ENCODE measurements around the gene GPR161. TPM values are rescaled to one million over a fixed set of nuclear protein-coding genes. Genes with fewer than 3 reads are reported as not detected.

Gene GPR161
- total RNA-seq, 2 experiments from 2014 or later, result not detected

DNA sequence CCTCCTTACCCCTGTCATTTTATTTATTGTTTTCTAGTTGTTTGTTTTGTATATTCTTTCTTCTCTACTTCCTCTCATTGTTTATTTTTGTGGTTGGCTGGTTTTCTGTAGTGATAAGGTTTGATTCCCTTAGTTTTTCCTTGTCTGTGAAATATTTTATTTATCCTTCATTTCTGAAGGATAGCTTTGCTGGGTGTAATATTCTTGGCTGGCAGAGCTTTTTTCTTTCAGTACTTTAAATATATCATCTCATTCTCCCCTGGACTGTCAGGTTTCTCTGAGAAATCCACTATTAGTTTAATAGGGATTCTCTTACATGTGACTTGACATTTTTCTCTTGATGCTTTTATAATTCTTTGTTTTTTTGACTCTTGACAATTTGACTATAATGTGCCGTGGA, 23.2 kb upstream of the GPR161 start:
- POLR2A ChIA-PET, result no interaction called here

DNA sequence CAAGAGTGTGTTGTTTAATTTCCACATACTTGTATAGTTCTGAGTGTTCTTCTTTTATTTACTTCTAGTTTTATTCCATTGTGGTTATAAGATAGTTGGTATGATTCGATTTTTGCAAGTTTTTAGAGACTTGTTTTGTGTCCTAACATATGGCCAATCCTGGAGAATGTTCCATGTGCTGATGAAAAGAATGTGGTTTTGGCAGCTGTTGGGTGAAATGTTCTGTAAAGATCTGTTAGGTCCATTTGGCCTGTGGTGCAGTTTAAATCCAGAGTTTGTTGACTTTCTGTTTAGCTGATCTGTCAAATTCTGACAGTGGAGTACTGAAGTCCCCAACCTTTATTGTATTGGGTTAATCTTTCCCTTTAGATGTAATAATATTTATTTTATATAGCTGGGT, 22.5 kb upstream of the GPR161 start:
- Histone ChIP-seq H3K27ac (ENCODE audit: low read depth in 1 of 2, low read length in 2 of 2) (no peak overlapping the region), H3K4me3 (ENCODE audit: low read length) (no peak overlapping the region), H3K27me3 (ENCODE audit: control insufficient read depth in 1 of 2, insufficient read depth in 2 of 2, low read length in 2 of 2) (peaks cover 0 to 4% of the 10 kb centered on the region in 2 experiments), H3K36me3 (ENCODE audit: insufficient read depth, low read length) (no peaks in the 10 kb centered on the region), H3K9me3 (ENCODE audit: control insufficient read depth in 1 of 2, insufficient read depth in 1 of 2, low read length in 2 of 2) (peaks cover 16 to 30% of the 10 kb centered on the region in 2 experiments), H3K4me1 (ENCODE audit: insufficient read depth, low read length) (no peaks in the 10 kb centered on the region)
- intact Hi-C loops (cut with DNase I, micrococcal nuclease), result no loop called here
- Mint-ChIP-seq H3K36me3 (ENCODE audit: low read depth) (peaks cover 11% of the 10 kb centered on the region), H3K4me3 (no peak overlapping the region), H3K27ac (no peak overlapping the region), H3K4me1 (ENCODE audit: low read depth) (no peaks in the 10 kb centered on the region), H3K27me3 (peaks cover 45% of the 10 kb centered on the region), H3K9me3 (peaks cover 24% of the 10 kb centered on the region)
- ATAC-seq (ENCODE audit: poor library complexity), result no peak
- ChIA-PET CTCF (no interaction called here), POLR2A (no interaction called here)
- DNase-seq, result no peak
- TF ChIP-seq, protein P1, sequence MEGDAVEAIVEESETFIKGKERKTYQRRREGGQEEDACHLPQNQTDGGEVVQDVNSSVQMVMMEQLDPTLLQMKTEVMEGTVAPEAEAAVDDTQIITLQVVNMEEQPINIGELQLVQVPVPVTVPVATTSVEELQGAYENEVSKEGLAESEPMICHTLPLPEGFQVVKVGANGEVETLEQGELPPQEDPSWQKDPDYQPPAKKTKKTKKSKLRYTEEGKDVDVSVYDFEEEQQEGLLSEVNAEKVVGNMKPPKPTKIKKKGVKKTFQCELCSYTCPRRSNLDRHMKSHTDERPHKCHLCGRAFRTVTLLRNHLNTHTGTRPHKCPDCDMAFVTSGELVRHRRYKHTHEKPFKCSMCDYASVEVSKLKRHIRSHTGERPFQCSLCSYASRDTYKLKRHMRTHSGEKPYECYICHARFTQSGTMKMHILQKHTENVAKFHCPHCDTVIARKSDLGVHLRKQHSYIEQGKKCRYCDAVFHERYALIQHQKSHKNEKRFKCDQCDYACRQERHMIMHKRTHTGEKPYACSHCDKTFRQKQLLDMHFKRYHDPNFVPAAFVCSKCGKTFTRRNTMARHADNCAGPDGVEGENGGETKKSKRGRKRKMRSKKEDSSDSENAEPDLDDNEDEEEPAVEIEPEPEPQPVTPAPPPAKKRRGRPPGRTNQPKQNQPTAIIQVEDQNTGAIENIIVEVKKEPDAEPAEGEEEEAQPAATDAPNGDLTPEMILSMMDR (IDR thresholded peaks at IDR 0.05), result no peak

More for the DNA sequence above, 23.2 kb upstream of the GPR161 start:
- Mint-ChIP-seq H3K4me3 (no peak overlapping the region), H3K27me3 (peaks cover 45% of the 10 kb centered on the region), H3K36me3 (ENCODE audit: low read depth) (peaks cover 11% of the 10 kb centered on the region), H3K9me3 (peaks cover 24% of the 10 kb centered on the region), H3K4me1 (ENCODE audit: low read depth) (no peaks in the 10 kb centered on the region), H3K27ac (no peak overlapping the region)
- Histone ChIP-seq H3K4me3 (ENCODE audit: low read length) (no peak overlapping the region), H3K9me3 (ENCODE audit: control insufficient read depth in 1 of 2, insufficient read depth in 1 of 2, low read length in 2 of 2) (peaks cover 16 to 30% of the 10 kb centered on the region in 2 experiments), H3K27ac (ENCODE audit: low read depth in 1 of 2, low read length in 2 of 2) (no peak overlapping the region), H3K36me3 (ENCODE audit: insufficient read depth, low read length) (no peaks in the 10 kb centered on the region), H3K27me3 (ENCODE audit: control insufficient read depth in 1 of 2, insufficient read depth in 2 of 2, low read length in 2 of 2) (peaks cover 0 to 4% of the 10 kb centered on the region in 2 experiments), H3K4me1 (ENCODE audit: insufficient read depth, low read length) (no peaks in the 10 kb centered on the region)
- ATAC-seq (ENCODE audit: poor library complexity) (no peak), DNase-seq (no peak)
- intact Hi-C loops (cut with DNase I, micrococcal nuclease), result no loop called here
- TF ChIP-seq, protein P1 (IDR thresholded peaks at IDR 0.05), result no peak
- CTCF ChIA-PET, result no interaction called here

DNA sequence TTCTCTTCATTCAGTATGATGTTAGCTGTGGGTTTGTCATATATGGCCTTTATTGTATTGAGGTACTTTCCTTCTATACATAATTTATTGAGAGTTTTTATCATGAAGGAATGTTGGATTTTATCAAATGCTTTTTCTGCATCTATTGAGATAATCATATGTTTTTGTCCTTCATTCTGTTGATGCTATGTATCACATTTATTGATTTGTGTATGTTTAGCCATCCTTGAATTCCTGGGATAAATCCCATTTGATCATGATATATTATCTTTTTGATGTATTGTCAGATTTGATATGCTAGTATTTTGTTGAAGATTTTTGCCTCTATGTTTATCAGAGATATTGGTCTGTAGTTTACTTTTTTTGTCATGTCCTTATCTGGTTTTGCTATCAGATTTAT, 20.9 kb upstream of the GPR161 start:
- peaks cover 0 to 4% of the 10 kb centered on the region in 2 experiments for H3K27me3 ChIP-seq (ENCODE audit: control insufficient read depth in 1 of 2, insufficient read depth in 2 of 2, low read length in 2 of 2)
- DNase-seq, result no peak
- H3K27ac ChIP-seq (ENCODE audit: low read depth in 1 of 2, low read length in 2 of 2), result no peak overlapping the region
- no peaks in the 10 kb centered on the region for H3K4me1 ChIP-seq (ENCODE audit: insufficient read depth, low read length)
- no peak overlapping the region for H3K27ac Mint-ChIP-seq
- H3K9me3 ChIP-seq (ENCODE audit: control insufficient read depth in 1 of 2, insufficient read depth in 1 of 2, low read length in 2 of 2), result peaks cover 16 to 30% of the 10 kb centered on the region in 2 experiments
- intact Hi-C loops (cut with DNase I, micrococcal nuclease), result no loop called here
- H3K36me3 ChIP-seq (ENCODE audit: insufficient read depth, low read length), result no peaks in the 10 kb centered on the region
- peaks cover 11% of the 10 kb centered on the region for H3K36me3 Mint-ChIP-seq (ENCODE audit: low read depth)
- peaks cover 32% of the 10 kb centered on the region for H3K27me3 Mint-ChIP-seq
- ChIA-PET CTCF (no interaction called here), POLR2A (no interaction called here)
- TF ChIP-seq, protein P1 (IDR thresholded peaks at IDR 0.05), result no peak
- no peak for ATAC-seq (ENCODE audit: poor library complexity)
- no peak overlapping the region for H3K4me3 ChIP-seq (ENCODE audit: low read length)
- H3K9me3 Mint-ChIP-seq, result peaks cover 24% of the 10 kb centered on the region
- H3K4me1 Mint-ChIP-seq (ENCODE audit: low read depth), result no peaks in the 10 kb centered on the region
- no peak overlapping the region for H3K4me3 Mint-ChIP-seq
